ENCODE data around the gene SCIN.
"Not testable (repeated sequence)": the region's sequence is repeated elsewhere in the genome, so short reads cannot be mapped to it uniquely, and the experiment has no call there.

SCIN gene

GRCh38 chr7:12690041-12690878 lies 119.7 kb downstream of the SCIN start:
- DNase-seq = no peak

- DNase-seq = not testable (repeated sequence)
These were observed 120.9 kb downstream of the SCIN start for GRCh38 chr7:12691388-12691787.

DNA sequence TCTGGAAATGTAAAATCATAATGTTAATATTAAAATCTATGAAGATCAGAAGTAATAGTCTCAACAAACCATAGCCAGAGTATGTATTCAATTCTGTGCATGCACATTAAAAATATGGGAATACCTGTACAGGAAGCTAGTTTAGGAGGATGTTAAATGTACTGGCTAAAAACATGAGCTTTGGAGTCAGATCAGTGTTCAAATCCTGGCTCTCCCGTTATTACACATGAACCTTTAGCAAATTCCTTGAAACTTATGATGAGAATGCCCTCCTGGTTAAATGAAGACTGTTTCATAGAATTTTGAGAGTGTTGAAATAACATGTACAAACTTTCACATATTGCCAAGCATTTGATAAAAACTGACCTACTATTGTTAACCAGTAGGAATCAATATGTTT lies 121.5 kb downstream of the SCIN start:
- DNase-seq = no peak

DNA sequence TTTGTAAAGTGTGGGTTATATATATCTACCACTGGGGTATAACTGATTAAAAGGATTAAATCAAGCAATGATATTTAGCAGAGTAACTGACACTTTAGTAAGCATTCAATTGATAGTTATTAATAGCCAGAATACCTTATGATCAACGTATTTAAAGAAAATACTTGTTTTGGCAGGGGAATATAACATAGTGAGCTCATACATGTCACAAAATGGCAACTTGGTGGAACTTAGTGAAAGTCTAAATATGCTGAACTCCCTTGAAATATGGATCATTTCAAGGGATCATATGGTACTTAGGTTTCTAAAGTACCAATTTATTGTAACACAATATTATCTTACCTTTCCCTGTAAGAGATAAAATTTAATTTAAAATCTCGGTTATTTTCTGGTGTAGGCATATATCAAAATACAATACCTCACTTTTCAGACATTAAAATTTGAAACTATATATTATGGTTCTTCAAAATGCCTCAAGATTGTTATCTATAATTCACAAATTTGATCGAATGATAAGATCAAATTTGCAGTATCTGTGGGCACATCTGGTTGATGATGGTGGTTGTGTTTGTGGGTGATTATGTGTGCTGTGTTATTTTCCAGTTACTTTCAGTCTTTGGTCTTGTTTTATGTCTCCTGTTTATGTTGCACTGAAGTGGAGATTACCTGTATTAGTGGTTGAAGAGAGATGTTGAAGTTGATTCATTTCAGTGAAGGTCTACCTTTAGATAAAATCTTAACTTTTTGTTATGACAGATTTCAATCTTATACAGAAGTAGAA lies 122.1 kb downstream of the SCIN start:
- no peak for DNase-seq

- DNase-seq = no peak
These were observed 124.3 kb downstream of the SCIN start for GRCh38 chr7:12694817-12695216.

- no peak for DNase-seq
These were observed 125.4 kb downstream of the SCIN start for GRCh38 chr7:12695965-12696364.

GRCh38 chr7:12699299-12699698 lies 128.8 kb downstream of the SCIN start:
- DNase-seq = no peak

- DNase-seq = no peak
These were observed 130.9 kb downstream of the SCIN start for GRCh38 chr7:12701433-12701832.

- no peak for DNase-seq
These were observed 133.4 kb downstream of the SCIN start for GRCh38 chr7:12703881-12704280.

- DNase-seq = no peak
These were observed 135.4 kb downstream of the SCIN start for GRCh38 chr7:12705878-12706277.

- no peak for DNase-seq
These were observed 136.5 kb downstream of the SCIN start for GRCh38 chr7:12706900-12707536.

DNA sequence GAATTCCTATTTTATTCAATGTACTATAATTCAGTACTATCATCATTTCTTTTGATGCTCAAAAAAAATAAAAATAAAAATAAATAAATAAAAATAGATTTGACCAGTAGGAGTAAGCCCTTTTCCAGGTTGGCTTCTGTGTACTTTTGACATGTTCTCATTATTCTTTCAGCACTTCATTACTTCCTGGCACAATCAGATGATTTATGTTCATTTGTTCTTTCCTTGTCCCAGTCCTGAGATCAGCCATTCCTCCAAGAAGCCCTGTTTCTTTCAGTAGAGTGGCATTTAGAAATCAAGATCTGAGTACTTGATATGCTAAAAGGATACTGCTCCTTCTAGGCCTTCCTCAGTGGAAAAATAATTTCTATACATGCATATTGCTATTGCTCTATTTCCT lies 137.8 kb downstream of the SCIN start:
- DNase-seq = no peak
